Ovary (tissue), 3 donors: ENCODE data around the gene WHAMM.

Experiments used
- POLR2A ChIP-seq: fragments of 450-650 bp; IDR thresholded peaks from one replicate; pipeline ENCODE4 v1.6.1; 2017; ENCODE audit warnings: antibody characterized with exemption, mild to moderate bottlenecking, moderate library complexity
- TF ChIP-seq, protein P1 (sequence below), 3 donors: fragments of 450-650 bp in 2 of 3; fragments of 200-600 bp in 1 of 3; IDR thresholded peaks; one replicate each; pipeline versions ENCODE4 v1.5.1 to v1.8.0; 2016 to 2022; ENCODE audit warnings: antibody characterized with exemption in 3 of 3, mild to moderate bottlenecking in 1 of 3
- donor health status: DM: no; HTN: no; CAD: no.

DNA sequence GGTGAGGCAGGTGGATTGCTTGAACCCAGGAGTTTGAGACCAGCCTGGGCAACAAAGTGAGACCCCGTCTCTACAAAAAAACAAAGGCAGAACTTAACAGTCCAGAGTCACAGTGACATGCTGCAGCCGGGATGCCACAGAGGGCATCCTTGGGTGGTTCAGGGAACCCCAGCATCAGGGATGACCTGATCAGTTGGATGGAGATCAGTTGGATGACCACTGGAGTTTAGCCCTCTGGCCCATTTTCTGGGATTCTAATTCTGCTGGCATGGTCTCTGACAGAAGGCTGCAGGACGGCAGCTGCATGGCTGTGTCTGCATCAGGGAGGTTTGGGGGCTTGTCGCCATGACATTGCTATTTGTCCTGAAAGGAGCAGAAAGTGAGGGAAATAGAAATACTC lies 19.8 kb downstream of the WHAMM start:
- TF ChIP-seq POLR2A, result no peak
- TF ChIP-seq, protein P1, sequence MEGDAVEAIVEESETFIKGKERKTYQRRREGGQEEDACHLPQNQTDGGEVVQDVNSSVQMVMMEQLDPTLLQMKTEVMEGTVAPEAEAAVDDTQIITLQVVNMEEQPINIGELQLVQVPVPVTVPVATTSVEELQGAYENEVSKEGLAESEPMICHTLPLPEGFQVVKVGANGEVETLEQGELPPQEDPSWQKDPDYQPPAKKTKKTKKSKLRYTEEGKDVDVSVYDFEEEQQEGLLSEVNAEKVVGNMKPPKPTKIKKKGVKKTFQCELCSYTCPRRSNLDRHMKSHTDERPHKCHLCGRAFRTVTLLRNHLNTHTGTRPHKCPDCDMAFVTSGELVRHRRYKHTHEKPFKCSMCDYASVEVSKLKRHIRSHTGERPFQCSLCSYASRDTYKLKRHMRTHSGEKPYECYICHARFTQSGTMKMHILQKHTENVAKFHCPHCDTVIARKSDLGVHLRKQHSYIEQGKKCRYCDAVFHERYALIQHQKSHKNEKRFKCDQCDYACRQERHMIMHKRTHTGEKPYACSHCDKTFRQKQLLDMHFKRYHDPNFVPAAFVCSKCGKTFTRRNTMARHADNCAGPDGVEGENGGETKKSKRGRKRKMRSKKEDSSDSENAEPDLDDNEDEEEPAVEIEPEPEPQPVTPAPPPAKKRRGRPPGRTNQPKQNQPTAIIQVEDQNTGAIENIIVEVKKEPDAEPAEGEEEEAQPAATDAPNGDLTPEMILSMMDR (IDR thresholded peaks at IDR 0.05), result no peak
